NCI-H524 (cell line): ENCODE data around the gene SFI1.
"Not testable (repeated sequence)": the region's sequence is repeated elsewhere in the genome, so short reads cannot be mapped to it uniquely, and the experiment has no call there.

Experiments used
- DNase-seq, 2 experiments: peaks; one replicate each; lab custom pipeline; 2025; lab: John Stamatoyannopoulos, UW

Gene SFI1

DNA sequence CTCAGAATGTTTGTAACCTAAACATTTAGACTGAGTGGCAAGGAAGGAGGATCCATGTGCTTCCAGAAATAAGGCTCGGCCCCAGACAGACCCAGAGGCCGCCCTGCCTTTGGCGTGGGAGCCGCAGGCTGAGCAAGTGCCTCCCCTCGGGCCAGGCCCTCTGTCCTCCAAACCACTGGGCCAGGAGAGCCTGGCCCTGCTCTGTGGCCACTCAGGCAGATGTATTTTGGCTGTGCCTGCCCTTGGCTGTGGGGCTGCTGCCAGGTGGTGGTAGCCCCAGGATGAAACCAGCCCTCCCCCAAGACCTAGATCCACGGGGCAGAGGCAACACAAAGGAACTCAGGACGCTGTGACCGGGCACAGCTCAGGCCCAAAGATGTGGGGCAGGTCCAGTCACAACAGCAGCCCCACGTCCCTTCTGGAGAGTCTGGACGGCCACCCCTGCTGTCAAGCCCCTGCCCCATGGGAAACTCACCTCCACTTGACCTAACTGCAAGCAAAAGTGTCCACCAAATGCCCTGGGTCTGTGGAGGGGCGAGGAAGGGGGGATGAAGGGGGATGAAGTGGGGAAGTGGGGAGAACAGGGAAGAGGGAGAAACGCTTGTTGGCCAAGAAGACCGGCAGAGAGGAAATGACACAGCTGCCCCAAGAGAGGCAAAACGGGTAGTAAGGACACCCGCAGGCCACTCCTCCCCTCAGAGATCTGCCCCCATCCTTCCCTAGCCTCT, 141.7 kb downstream of the SFI1 start:
- no peak for DNase-seq

DNA sequence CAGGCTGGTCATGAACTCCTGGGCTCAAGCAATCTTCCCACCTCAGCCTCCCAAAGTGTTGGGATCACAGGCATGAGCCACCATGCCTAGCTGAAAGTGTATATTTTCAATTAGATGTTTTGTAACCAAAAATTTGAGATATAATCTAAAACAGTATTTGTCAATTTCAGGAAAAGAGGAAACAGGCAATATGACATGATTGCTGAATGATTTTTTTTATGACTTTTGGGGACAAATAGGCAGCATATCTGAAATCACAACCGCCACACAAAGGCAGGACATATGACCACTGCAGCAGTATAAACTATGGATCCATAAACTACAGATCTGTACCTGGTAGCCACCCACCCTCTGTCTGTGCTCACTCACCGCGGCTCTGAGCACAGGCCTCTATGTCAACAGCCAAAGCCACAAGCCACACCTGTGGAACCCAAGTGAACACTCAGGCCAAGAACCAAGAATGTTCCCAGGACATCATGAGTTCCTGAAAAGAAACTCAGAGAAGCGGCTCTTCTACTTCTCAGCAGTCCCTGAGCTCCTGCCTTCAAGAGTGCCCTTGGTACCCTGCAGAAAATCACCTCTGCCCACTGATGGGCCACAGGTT, 143.2 kb downstream of the SFI1 start:
- DNase-seq = no peak

DNA sequence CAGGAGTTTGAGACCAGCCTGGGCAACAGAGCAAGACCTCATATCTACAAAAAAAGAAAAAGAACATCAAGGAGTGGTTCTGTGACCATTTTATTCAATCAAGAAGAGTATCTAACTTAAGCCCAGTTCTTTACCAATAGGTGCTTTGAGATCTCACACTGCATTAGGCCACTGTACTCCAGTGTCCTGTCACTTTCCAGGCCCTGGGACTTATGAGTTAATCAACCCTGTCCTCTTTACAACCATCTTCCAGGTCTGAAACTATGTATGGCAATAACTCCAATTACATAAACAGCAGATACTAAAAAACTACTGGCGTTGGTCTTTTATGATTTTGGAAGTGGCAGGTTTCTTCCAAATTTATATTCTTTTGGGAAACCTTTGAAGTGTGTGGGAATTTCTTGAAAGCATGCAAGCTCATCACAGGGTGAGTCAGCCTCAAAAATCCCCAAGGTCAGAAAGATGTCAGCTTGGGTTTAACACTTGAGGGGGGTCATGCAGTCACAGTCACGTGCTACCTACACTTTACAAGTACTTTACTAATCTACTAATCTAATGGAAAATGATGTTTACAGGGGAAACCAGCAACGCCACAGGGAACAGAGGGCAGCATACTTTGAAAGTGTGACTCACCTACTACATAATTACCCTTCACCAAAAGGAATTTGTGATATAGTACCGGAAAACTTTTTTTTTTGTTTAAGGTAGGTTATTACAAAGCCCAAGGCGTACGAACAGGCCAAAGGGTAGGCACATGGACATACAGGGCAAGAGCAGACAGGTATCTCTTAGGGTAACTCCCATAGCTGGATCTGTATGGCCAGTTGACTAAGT, 150.1 kb downstream of the SFI1 start:
- DNase-seq = no peak

DNA sequence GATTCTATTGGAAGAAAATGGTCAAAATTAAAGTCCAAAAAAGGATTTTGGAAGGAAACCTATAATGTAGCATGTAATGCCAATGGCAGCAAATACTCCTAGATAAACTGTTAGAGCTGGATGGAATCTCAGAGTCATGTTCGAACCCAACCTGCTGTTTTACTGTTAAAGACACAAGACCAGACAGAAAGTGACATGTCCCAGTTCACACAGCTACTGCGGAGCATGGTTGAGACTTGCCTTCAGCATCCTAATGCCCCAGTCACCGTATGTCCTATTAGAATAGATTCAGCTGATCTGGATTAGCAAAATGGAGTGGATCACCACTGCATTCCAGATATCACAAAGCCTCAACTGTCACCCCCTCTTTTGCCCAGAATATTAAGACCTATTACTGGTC, 150.7 kb downstream of the SFI1 start:
- no peak for DNase-seq

DNA sequence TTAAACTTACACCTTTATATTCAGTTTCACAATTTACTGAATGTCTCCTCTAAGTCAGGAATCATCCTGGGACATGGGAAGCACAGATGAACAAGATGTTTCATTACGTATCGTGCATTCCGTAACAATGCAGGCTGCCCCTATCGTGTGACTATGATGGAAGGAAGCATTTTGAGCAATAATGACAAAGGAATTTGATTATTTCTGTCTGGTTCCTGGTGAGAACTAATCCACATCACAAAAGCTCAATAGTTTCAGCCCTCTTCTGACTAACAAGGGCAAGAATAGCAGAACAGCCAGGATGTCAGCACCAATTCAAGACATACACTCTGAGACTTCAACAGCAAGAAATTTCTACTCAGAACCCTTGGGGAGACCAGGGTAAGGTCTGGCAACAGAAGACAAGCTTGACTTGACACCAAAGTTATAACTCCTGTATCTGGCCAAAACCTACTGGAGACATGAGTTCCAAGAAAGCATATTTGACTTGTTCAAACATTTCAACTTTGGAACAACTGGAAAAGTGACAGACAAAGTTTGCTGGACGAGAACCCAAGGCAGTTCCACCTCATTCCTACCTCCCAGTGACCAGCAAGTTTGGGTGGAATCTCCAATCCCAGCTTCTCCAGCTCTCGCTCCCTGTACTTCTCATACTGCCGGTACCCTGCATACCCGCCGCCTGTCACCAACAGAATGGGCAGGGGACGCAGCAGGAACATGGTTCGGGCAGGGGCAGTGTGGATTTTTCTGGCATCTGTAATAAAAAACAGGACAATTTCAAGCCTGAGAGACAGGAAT, 151.4 kb downstream of the SFI1 start:
- no peak for DNase-seq

DNA sequence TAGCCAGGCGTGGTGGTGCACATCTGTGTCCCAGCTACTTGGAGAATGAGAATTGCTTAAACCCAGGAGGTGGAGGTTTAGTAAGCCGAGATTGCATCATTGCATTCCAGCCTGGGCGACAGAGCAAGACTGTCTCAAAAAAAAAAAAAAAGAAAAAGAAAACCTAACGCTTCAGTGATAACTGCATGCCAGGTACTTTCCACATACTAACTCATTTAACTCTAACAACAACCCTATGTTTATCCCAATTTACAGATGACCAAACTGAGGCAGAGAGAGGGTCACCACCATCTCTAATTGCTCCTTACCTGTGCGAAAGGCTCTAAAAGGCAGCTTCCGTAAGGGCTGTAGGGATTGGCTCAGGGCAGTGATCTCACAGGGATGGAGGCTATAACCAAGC, 154.1 kb downstream of the SFI1 start:
- DNase-seq = no peak

DNA sequence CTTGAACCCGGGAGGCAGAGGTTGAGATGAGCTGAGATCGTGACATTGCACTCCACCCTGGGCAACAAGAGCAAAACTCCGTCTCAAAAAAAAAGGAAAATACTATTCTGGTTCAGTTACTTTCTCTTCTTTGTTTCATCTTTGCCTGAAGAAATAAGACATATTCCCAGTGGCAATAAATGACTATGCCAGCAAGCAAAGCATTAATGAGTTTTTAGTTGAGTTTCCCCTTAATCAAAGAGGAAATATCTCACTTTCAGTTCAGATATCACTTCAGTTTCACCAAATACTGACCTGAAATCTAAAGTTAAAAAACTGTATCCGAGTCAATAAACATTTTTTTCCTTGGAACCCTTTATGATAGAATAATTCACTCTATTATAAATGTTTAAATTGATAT, 155.3 kb downstream of the SFI1 start:
- no peak for DNase-seq

DNA sequence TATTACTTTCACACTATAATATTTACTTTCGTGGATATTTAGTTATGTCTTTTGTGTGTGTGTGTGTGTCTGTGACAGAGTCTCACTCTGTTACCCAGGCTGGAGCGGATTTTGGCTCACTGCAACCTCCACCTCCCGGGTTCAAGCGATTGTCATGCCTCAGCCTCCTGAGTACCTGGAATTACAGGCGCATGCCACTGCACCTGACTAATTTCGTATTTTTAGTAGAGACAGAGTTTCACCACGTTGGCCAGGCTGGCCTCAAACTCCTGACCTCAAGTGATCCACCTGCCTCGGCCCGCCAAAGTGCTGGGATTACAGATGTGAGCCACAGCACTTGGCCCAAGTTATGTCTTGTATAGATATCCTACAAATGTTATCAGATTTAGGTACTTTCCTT, 155.8 kb downstream of the SFI1 start:
- DNase-seq = no peak

DNA sequence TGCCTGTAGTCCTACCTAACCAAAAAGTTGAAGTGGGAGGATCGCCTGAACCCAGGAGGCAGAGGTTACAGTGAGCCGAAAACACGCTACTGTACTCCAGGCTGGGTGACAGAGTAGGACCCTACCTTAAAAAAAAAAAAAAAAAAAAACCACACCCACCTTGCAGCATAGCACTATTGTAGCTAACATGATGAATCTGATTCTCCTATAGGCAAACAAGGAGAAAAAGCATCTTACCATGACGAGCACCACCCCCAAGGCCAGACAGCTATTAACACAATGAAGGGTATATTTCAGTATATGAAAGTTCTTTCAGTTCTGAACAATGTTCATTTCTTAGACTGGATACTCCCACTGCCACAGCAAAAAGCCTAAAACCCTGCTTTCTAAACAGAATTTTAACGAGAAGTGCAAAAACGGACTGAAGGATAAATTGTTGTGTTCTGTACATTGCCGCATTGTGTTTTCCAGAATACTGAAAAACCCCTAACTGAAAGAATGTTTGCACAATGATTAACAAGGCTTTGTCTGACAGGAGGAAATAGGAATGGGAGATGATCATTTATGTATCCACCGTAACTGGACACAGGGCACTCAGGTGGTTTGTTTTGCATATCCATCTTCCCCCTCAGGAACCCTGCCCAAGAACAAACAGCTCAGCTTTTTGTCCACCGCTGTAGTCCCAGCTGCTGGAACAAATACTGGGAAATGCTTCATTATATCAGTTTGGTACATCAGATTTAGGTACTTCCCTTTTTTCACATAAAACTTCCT, 156.8 kb downstream of the SFI1 start:
- DNase-seq = no peak

DNA sequence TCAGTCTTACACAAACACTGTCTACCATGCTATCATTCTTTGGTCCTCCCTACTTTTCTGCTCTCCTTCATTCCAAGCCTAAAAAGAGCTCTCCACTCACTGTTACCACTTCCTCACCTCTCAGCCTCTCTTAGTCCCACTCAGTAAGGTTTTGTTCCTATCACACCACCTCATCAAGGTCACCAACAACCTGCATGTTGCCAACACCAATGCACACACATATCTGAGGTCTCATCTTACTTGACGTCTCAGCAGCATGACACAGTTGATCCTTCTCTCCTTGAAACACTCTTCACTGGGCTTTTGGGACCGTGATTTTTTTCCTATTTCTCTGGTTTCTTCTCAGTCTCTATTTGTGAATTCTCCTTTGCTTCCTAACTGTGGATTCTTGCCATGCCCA, 157.6 kb downstream of the SFI1 start:
- no peak for DNase-seq

DNA sequence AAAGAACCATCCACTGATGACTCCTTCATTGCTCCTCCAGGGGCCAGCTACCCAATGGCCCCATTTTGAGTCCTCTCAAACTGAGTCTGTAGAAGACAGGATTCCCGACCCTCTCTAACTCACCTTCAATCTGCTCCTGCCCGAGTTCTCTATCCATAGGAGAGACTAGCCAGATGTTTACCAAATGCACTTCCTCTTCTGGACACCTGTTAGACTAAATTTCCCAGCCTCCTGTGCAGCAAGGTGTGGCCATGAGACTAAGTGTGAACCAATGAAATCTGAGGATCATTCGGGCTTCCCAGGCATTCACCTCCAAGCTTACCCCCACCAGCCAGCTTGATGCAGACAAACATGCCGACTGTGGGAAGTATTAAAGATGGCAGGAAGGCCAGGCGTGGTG, 158.1 kb downstream of the SFI1 start:
- DNase-seq = no peak

DNA sequence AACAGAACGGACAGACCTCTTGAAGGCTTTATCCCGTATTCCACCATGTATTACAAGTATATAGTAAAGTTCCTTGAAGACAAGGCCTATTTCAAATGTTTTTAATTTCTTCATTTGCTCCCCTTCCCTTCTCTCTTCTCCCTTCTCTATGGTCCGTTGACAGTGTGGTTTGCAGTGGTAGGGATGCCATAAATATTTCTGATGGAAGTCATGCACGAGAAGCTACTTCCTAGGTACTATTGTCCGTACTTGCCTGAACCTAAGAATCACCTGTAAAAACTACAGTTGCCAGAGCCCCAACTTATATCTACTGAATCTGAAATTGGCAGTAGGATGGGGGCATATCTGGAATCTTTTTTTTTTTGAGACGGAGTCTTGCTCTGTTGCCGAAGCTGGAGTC, 162.9 kb downstream of the SFI1 start:
- no peak for DNase-seq

DNA sequence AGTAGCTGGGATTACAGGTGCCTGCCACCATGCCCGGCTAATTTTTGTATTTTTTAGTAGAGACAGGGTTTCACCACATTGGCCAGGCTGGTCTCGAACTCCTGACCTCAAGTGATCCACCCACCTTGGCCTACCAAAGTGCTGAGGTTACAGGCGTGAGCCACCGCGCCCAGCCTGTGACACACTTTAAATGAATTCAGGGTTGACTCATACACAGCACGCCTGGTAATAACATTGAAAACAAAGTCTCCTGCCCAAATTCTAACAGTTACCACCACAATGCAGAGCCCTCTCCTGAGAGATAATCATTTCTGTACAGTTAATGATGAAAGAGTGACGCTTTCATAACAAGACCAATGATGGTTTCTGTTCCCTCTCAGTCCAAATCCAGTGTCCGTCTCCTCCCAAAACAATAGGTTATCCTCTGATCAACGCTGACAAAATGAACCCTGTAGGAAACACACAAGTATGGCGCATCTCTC, 164.6 kb downstream of the SFI1 start:
- not testable (repeated sequence) for DNase-seq

DNA sequence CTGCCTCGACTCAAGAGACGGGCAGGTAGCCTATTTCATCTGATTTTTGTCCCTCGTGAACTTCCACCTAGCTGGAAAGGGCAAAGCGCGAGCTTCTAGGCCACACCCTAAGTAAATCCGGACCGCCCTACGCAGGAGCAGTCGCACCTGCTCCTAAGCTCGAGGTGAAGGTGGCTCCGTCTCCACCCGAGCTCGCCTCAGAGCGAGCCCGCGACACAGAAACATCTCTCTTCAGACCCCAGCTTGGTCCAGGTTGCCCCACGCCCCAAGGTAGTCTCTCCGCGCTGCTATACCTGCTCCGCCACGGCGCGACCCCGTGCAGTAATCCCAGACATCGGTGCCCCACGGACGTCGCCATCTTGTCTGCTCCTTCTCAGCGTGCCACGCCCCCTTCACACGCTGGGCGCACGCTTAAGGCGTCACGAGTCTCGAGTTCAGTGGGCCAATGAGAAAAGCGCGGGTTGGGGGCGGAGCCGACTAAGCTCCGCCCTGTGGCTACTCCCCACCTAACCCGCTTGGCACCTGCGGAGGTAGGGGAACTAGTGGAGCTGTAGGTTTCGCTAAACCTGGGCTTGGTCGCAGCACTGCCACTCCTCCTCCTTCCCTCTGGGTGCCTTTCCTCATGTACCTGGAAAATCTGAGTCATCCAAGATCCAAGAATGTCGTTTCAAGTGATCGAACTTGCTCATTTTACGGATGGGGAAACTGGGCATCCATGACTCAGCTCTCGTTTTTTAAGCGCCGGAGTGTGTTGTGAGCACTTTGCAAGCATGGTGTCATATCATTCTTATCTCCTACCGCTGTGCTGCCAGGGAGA, 165.7 kb downstream of the SFI1 start, which contains the start of gene PISD:
Gene PISD, minus strand, starts transcription at position 365 of the 817 bp plus-strand sequence. Its CDS starts 7 bp downstream, at position 358.
- DNase-seq = peak; percentile 93 to 97

DNA sequence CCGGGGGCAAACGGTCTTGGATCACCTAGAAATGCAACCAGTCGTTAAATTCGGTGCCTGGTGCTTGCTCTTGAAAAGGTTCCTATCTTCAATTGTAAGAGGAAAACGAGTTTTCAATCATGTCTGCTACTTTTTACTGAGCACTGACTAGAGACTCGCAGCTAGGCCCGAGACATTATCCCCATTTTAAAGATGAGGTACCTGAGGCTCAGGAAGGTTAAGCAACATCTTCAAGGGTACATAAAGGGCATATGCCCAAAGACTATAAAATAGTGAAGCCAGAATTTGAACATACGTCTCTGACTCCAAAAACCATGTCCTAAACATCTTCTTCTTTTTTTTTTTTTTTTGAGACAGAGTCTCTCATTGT, 166.3 kb downstream of the SFI1 start:
- no peak for DNase-seq
